Measurements from ENCODE around the gene IDUA.

The IDUA gene

GRCh38 chr4:989722-990471, 3.1 kb downstream of the IDUA start:
- Histone ChIP-seq H3K4me2 (ENCODE audit: low read depth, low read length) (no peak overlapping the region), H3K27me3 (replicated peaks; ENCODE audit: insufficient read depth, low read length) (no peaks in the 10 kb centered on the region), H3K4me3 (ENCODE audit: low read length) (no peak overlapping the region), H3K4me1 (ENCODE audit: low read length) (no peaks in the 10 kb centered on the region), H3K27ac (ENCODE audit: low read length) (no peak overlapping the region), H3K9me3 (replicated peaks; ENCODE audit: insufficient read depth, low read length) (no peaks in the 10 kb centered on the region), H3K9me2 (replicated peaks; ENCODE audit: insufficient read depth, low read length) (no peaks in the 10 kb centered on the region), H3K9ac (ENCODE audit: low read length) (no peak overlapping the region), H3K36me3 (replicated peaks; ENCODE audit: insufficient read depth, low read length) (no peaks in the 10 kb centered on the region), H4K20me1 (ENCODE audit: insufficient read depth, low read length) (no peaks in the 10 kb centered on the region), H3F3A (ENCODE audit: insufficient read depth, low read length) (no peaks in the 10 kb centered on the region), H3K79me2 (ENCODE audit: low read length) (no peaks in the 10 kb centered on the region), H2AFZ (ENCODE audit: low read length) (no peak overlapping the region)
- DNase-seq: no peak
- TF ChIP-seq CTCF (IDR thresholded peaks at IDR 0.05; ENCODE audit: low read length) (no peak), EZH2phosphoT487 (IDR thresholded peaks at IDR 0.05; ENCODE audit: low read length) (no peak), EZH2 (optimal IDR thresholded peaks at IDR 0.05; ENCODE audit: low read depth, low read length) (no peak)

DNA sequence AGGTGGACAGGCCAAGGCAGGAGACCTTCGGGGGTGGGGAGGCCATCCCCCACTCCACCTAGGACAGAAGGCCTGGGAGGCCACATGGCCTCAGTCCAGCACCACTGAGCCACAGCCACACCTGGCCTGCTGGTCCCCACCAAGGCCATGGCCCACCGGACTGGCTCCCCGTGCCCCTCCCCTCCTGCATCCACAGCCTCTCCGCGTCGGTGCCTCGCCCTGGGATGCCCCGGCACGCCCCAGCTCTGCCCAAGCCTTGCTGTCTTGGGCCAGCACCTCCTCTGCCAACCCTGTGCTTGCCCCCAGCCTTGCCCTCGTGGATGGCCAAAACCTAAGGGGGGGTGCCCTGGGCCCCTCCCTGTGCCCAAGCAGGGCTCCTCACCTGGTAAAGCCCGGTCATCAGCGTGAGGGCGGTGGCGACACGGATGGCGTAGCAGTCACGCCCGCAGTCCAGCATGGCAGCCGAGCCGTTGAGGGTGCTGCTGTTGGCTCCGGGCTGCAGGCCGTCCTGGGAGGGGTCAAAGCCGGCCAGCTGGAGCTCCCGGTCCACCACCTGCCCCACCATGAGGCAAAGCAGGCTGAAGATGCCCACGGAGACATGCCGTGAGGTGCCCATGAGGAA, 4.0 kb downstream of the IDUA start:
- TF ChIP-seq EZH2 (optimal IDR thresholded peaks at IDR 0.05; ENCODE audit: low read depth, low read length): no peak
- TF ChIP-seq CTCF (IDR thresholded peaks at IDR 0.05; ENCODE audit: low read length): no peak
- TF ChIP-seq EZH2phosphoT487 (IDR thresholded peaks at IDR 0.05; ENCODE audit: low read length): no peak
- no peaks in the 10 kb centered on the region for H3K4me1 ChIP-seq (ENCODE audit: low read length)
- H3K27ac ChIP-seq (ENCODE audit: low read length): no peak overlapping the region
- no peak overlapping the region for H3K4me2 ChIP-seq (ENCODE audit: low read depth, low read length)
- H4K20me1 ChIP-seq (ENCODE audit: insufficient read depth, low read length): no peaks in the 10 kb centered on the region
- no peaks in the 10 kb centered on the region for H3K9me3 ChIP-seq (replicated peaks; ENCODE audit: insufficient read depth, low read length)
- H3K27me3 ChIP-seq (replicated peaks; ENCODE audit: insufficient read depth, low read length): no peaks in the 10 kb centered on the region
- no peak overlapping the region for H3K4me3 ChIP-seq (ENCODE audit: low read length)
- H3F3A ChIP-seq (ENCODE audit: insufficient read depth, low read length): no peaks in the 10 kb centered on the region
- no peak overlapping the region for H3K9ac ChIP-seq (ENCODE audit: low read length)
- H3K9me2 ChIP-seq (replicated peaks; ENCODE audit: insufficient read depth, low read length): no peaks in the 10 kb centered on the region
- no peaks in the 10 kb centered on the region for H3K79me2 ChIP-seq (ENCODE audit: low read length)
- no peak for DNase-seq
- no peaks in the 10 kb centered on the region for H3K36me3 ChIP-seq (replicated peaks; ENCODE audit: insufficient read depth, low read length)
- H2AFZ ChIP-seq (ENCODE audit: low read length): no peak overlapping the region

DNA sequence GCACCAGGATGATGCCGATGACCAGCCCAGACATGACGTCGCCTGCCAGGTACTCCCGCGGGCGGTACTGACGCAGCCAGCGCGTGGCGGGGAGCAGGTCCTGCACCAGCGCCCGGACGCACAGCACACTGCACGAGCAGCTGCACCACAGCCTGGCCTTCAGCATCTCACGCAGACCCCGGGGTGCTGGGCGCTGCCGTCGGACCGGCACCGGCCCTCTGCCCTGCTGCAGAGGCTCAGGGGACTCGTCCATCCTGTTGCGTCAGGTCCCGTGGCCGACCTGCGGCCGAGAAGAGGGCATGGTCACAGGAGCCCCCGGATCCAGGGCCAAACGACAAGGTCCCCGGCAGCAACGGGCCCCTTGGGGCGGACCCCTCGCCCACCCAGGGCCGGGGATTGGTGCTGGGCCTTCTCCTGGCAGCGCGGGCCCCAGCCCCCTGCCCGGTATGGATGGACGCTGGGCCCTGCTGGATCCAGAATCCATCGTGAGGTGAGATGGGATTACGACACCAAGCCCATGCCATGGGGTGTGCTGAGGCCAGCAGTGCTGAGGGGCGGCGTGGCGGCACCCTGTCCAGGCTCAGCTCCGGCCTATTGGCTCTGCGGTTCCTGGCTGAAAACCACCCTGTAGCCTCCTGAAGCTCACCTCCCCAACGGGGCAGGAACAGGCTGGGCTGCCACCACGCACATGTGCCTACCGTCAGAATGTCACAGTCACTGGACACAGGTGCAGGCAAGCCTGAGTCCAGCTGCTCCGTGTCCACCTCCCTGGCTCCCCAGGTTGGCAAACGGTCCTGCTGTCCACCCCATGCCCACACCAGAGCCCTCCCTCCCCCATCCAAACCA, 4.8 kb downstream of the IDUA start:
- H3K4me1 ChIP-seq (ENCODE audit: low read length): no peaks in the 10 kb centered on the region
- no peaks in the 10 kb centered on the region for H3K36me3 ChIP-seq (replicated peaks; ENCODE audit: insufficient read depth, low read length)
- DNase-seq: no peak
- no peak overlapping the region for H3K9ac ChIP-seq (ENCODE audit: low read length)
- H3K27me3 ChIP-seq (replicated peaks; ENCODE audit: insufficient read depth, low read length): no peaks in the 10 kb centered on the region
- TF ChIP-seq CTCF (IDR thresholded peaks at IDR 0.05; ENCODE audit: low read length) (no peak), EZH2 (optimal IDR thresholded peaks at IDR 0.05; ENCODE audit: low read depth, low read length) (no peak), EZH2phosphoT487 (IDR thresholded peaks at IDR 0.05; ENCODE audit: low read length) (no peak)
- H3K4me2 ChIP-seq (ENCODE audit: low read depth, low read length): no peak overlapping the region
- no peak overlapping the region for H3K27ac ChIP-seq (ENCODE audit: low read length)
- no peaks in the 10 kb centered on the region for H3K9me3 ChIP-seq (replicated peaks; ENCODE audit: insufficient read depth, low read length)
- H3K79me2 ChIP-seq (ENCODE audit: low read length): no peaks in the 10 kb centered on the region
- no peak overlapping the region for H2AFZ ChIP-seq (ENCODE audit: low read length)
- no peak overlapping the region for H3K4me3 ChIP-seq (ENCODE audit: low read length)
- no peaks in the 10 kb centered on the region for H3K9me2 ChIP-seq (replicated peaks; ENCODE audit: insufficient read depth, low read length)
- no peaks in the 10 kb centered on the region for H3F3A ChIP-seq (ENCODE audit: insufficient read depth, low read length)
- H4K20me1 ChIP-seq (ENCODE audit: insufficient read depth, low read length): no peaks in the 10 kb centered on the region
